ENCODE data around the gene RPL26. TPM values are rescaled to one million over a fixed set of nuclear protein-coding genes. Genes with fewer than 3 reads are reported as not detected.
A peak's percentile ranks its signal among the peaks of the same experiment; 100 is the strongest.
"Not testable (repeated sequence)": the region's sequence is repeated elsewhere in the genome, so short reads cannot be mapped to it uniquely, and the experiment has no call there.

Gene RPL26
- total RNA-seq, 1 donor from 2014 or later, result 939 TPM

GRCh38 chr17:8402921-8403536 is 20.0 kb upstream of the RPL26 start:
- ATAC-seq (ENCODE audit: poor library complexity), result no peak
- intact Hi-C loops (cut with DNase I), result no loop called here
- DNase-seq, result no peak

GRCh38 chr17:8401107-8401506 is 18.1 kb upstream of the RPL26 start:
- ATAC-seq (ENCODE audit: poor library complexity), result no peak
- no peak for DNase-seq
- intact Hi-C loops (cut with DNase I), result no loop called here

GRCh38 chr17:8398980-8399379 is 16.0 kb upstream of the RPL26 start:
- no peak for ATAC-seq (ENCODE audit: poor library complexity)
- DNase-seq, result no peak
- intact Hi-C loops (cut with DNase I), result no loop called here

- intact Hi-C loops (cut with DNase I), result no loop called here
- ATAC-seq (ENCODE audit: poor library complexity) (no peak), DNase-seq (no peak)
These were observed 14.6 kb upstream of the RPL26 start, which contains the start of gene RNF222 for GRCh38 chr17:8397636-8398035. TSS of gene RNF222 (minus strand) at chr17:8397827. CDS start at chr17:8393461, 4,366 bp downstream.

GRCh38 chr17:8394497-8394896 is 11.5 kb upstream of the RPL26 start:
- DNase-seq; ATAC-seq (ENCODE audit: poor library complexity); intact Hi-C loops (cut with DNase I): not testable (repeated sequence)

- intact Hi-C loops (cut with DNase I), result no loop called here
- DNase-seq, result no peak
- no peak for ATAC-seq (ENCODE audit: poor library complexity)
These were observed 10.7 kb upstream of the RPL26 start for GRCh38 chr17:8393470-8394231.

GRCh38 chr17:8392674-8393469 is 9.9 kb upstream of the RPL26 start:
- ATAC-seq (ENCODE audit: poor library complexity) (peak; percentile 12), DNase-seq (no peak)
- intact Hi-C loops (cut with DNase I), result no loop called here

GRCh38 chr17:8392274-8392673 is 9.3 kb upstream of the RPL26 start:
- ATAC-seq (ENCODE audit: poor library complexity), result no peak
- no peak for DNase-seq
- intact Hi-C loops (cut with DNase I), result no loop called here

- ATAC-seq (ENCODE audit: poor library complexity) (no peak), DNase-seq (no peak)
- intact Hi-C loops (cut with DNase I), result no loop called here
These were observed 8.7 kb upstream of the RPL26 start for GRCh38 chr17:8391711-8392110.

GRCh38 chr17:8387914-8388651 is 5.1 kb upstream of the RPL26 start:
- intact Hi-C loops (cut with DNase I), result no loop called here
- DNase-seq, result no peak
- no peak for ATAC-seq (ENCODE audit: poor library complexity)

- intact Hi-C loops (cut with DNase I), result no loop called here
- no peak for DNase-seq
- no peak for ATAC-seq (ENCODE audit: poor library complexity)
These were observed 3.8 kb upstream of the RPL26 start for GRCh38 chr17:8386841-8387240.

GRCh38 chr17:8384801-8385378 is 1.9 kb upstream of the RPL26 start:
- DNase-seq (no peak), ATAC-seq (ENCODE audit: poor library complexity) (no peak)
- intact Hi-C loops (cut with DNase I), result no loop called here

- DNase-seq (no peak), ATAC-seq (ENCODE audit: poor library complexity) (peak; percentile 3)
- intact Hi-C loops (cut with DNase I), result no loop called here
These were observed 182 bp downstream of the RPL26 start for GRCh38 chr17:8382880-8383142.

- ATAC-seq (ENCODE audit: poor library complexity), result no peak
- DNase-seq, result no peak
- intact Hi-C loops (cut with DNase I), result no loop called here
These were observed 727 bp downstream of the RPL26 start for GRCh38 chr17:8382052-8382879.

GRCh38 chr17:8380049-8380448 is 2.9 kb downstream of the RPL26 start:
- DNase-seq (no peak), ATAC-seq (ENCODE audit: poor library complexity) (no peak)
- intact Hi-C loops (cut with DNase I), result no loop called here

GRCh38 chr17:8378117-8378516 is 4.9 kb downstream of the RPL26 start:
- ATAC-seq (ENCODE audit: poor library complexity); DNase-seq; intact Hi-C loops (cut with DNase I): not testable (repeated sequence)

GRCh38 chr17:8377422-8377821 is 5.6 kb downstream of the RPL26 start:
- no peak for ATAC-seq (ENCODE audit: poor library complexity)
- intact Hi-C loops (cut with DNase I), result no loop called here
- DNase-seq, result no peak
